Measurements from ENCODE around the gene COL4A4. TPM values are rescaled to one million over a fixed set of nuclear protein-coding genes. Genes with fewer than 3 reads are reported as not detected.

The COL4A4 gene
- total RNA-seq, 6 experiments from 2014 or later, result 0.02 to 0.11 (median 0.03) TPM; not detected in 3

DNA sequence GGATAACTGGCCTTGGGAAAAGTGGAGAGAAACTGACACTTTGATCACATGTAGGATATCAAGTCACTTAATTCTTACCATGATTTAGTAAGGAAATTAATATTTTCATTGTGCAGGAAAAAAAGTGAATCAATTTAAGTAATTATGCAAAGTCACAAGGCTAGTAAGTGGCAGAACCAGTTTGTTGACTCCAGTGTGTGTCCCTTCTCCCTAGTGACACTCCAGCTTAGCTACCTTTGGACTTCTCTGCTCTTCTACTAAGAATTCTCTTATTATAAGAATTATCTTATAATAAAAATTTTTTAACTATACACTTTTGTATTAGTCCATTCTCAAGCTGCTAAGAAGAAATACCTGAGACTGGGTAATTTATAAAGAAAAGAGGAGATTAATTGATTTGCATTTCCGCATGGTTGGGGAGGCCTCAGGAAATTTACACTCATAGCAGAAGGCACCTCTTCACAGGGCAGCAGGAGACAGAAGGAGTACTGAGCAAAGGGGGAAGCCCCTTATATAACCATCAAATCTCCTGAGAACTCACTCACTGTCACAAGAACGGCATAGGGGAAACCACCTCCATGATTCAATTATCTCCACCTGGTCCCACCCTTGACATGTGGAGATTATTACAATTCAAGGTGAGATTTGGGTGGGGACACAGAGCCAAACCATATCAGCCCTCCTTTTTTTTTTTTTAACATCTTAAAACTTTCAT is 13.6 kb downstream of the COL4A4 start:
- Mint-ChIP-seq H3K27me3 (ENCODE audit: insufficient read depth) (peaks cover 6% of the 10 kb centered on the region; the same call in 1 of the 2 replicates), H3K9me3 (no peaks in the 10 kb centered on the region)

GRCh38 chr2:227148106-227148505 is 15.9 kb downstream of the COL4A4 start:
- Mint-ChIP-seq H3K27ac (no peak overlapping the region), H3K36me3 (ENCODE audit: low read depth) (no peaks in the 10 kb centered on the region), H3K4me1 (ENCODE audit: low read depth) (peaks cover 13% of the 10 kb centered on the region), H3K9me3 (no peaks in the 10 kb centered on the region), H3K27me3 (ENCODE audit: insufficient read depth) (peaks cover 3% of the 10 kb centered on the region; the same call in 1 of the 2 replicates), H3K4me3 (no peak overlapping the region)
- no peak for TF ChIP-seq CTCF (IDR thresholded peaks at IDR 0.05)
- no peak for DNase-seq

More for the DNA sequence above, 13.6 kb downstream of the COL4A4 start:
- peaks cover 34% of the 10 kb centered on the region for H3K4me1 Mint-ChIP-seq (ENCODE audit: low read depth)
- DNase-seq, result no peak
- H3K36me3 Mint-ChIP-seq (ENCODE audit: low read depth), result no peaks in the 10 kb centered on the region
- TF ChIP-seq CTCF (IDR thresholded peaks at IDR 0.05), result no peak
- H3K4me3 Mint-ChIP-seq, result no peak overlapping the region
- no peak overlapping the region for H3K27ac Mint-ChIP-seq

DNA sequence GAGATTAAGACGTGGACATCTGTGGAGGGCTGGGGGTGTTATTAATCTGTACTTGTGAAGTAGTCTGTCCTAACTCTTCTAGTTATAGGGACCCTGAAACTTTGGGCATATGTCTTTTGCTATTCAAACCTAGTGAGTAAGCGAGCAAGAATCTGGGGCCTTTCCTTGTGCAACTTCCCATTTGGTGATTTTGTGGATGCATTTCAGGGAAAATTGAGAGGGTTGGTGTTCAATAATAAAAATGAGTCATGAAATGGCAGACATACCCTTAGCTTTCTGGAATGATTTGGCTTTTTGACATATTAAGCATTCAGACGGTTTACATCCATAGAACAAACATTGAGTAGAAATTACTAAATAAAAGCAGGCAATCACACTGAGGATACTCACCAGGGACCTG is 17.0 kb downstream of the COL4A4 start:
- no peaks in the 10 kb centered on the region for H3K27me3 Mint-ChIP-seq (ENCODE audit: insufficient read depth)
- no peak for TF ChIP-seq CTCF (IDR thresholded peaks at IDR 0.05)
- no peaks in the 10 kb centered on the region for H3K36me3 Mint-ChIP-seq (ENCODE audit: low read depth)
- no peak overlapping the region for H3K4me3 Mint-ChIP-seq
- H3K9me3 Mint-ChIP-seq, result no peaks in the 10 kb centered on the region
- peaks cover 13% of the 10 kb centered on the region for H3K4me1 Mint-ChIP-seq (ENCODE audit: low read depth)
- H3K27ac Mint-ChIP-seq, result no peak overlapping the region
- peak; percentile 1 for DNase-seq

GRCh38 chr2:227146456-227146855 is 17.5 kb downstream of the COL4A4 start:
- Mint-ChIP-seq H3K36me3 (ENCODE audit: low read depth) (no peaks in the 10 kb centered on the region), H3K4me3 (no peak overlapping the region), H3K9me3 (no peaks in the 10 kb centered on the region), H3K27ac (no peak overlapping the region), H3K4me1 (ENCODE audit: low read depth) (peaks cover 13% of the 10 kb centered on the region), H3K27me3 (ENCODE audit: insufficient read depth) (no peaks in the 10 kb centered on the region)
- no peak for DNase-seq
- no peak for TF ChIP-seq CTCF (IDR thresholded peaks at IDR 0.05)

DNA sequence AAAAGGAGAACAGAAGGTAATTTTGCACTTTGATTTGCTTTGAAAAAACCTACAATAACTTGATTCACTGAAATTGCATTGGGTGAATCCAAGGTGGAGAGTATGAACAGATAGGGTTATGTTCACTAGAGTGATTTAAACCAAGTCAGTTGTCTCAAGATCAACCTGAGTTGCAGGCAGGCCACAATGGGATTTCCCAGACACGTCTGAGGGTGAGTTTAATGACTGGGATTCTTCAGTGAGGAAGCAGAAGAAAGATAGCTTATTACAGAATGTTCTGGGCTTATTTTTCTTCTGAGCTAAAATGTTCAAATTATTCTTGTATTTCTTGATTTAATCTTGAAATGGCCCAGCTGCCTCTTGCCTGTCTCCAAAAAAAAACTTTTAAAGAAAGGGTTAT is 20.1 kb downstream of the COL4A4 start:
- DNase-seq, result no peak
- Mint-ChIP-seq H3K27ac (no peak overlapping the region), H3K9me3 (no peaks in the 10 kb centered on the region), H3K4me3 (no peak overlapping the region), H3K4me1 (ENCODE audit: low read depth) (peaks cover 13% of the 10 kb centered on the region), H3K36me3 (ENCODE audit: low read depth) (no peaks in the 10 kb centered on the region), H3K27me3 (ENCODE audit: insufficient read depth) (no peaks in the 10 kb centered on the region)
- no peak for TF ChIP-seq CTCF (IDR thresholded peaks at IDR 0.05)

Data from HFFc6 (cell line).